Fibroblast of lung (primary cell): Measurements from ENCODE around the gene GPHN.

ENCODE experiments used
- EZH2 ChIP-seq: IDR thresholded peaks from 2 replicates; pipeline ENCODE4 v1.5.1; 2012; ENCODE audit warnings: low read length, control low read depth, mild to moderate bottlenecking; ENCODE audit errors: missing control alignments
- TF ChIP-seq, protein P1 (sequence below), 2 donors: IDR thresholded peaks in 1 of 2; conservative IDR thresholded peaks in 1 of 2; 1 replicate in 1 of 2; 2 replicates in 1 of 2; pipeline ENCODE4 v1.5.1; 2011 to 2012; ENCODE audit warnings: low read length in 2 of 2, control low read depth in 1 of 2, inconsistent platforms in 1 of 2, low read depth in 1 of 2, mild to moderate bottlenecking in 1 of 2

DNA sequence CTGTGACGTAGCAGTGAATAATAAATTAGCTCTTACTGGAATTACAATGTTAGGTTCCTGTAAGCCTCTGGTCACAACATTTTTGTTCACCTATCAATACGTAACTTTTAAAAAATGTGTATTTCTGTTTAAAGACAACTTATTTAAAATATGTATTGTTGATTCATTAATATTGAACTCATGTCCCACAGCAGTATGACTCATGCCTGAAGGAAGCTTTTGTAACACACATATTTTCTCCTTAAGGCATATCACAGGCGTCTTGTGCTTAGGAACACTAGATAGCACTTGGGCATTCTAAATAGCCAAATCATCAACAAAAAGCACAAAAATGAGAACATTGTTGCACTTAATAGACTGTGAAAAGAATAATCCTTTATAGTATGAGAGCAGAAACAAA, 92.5 kb downstream of the GPHN start:
- TF ChIP-seq, protein P1, sequence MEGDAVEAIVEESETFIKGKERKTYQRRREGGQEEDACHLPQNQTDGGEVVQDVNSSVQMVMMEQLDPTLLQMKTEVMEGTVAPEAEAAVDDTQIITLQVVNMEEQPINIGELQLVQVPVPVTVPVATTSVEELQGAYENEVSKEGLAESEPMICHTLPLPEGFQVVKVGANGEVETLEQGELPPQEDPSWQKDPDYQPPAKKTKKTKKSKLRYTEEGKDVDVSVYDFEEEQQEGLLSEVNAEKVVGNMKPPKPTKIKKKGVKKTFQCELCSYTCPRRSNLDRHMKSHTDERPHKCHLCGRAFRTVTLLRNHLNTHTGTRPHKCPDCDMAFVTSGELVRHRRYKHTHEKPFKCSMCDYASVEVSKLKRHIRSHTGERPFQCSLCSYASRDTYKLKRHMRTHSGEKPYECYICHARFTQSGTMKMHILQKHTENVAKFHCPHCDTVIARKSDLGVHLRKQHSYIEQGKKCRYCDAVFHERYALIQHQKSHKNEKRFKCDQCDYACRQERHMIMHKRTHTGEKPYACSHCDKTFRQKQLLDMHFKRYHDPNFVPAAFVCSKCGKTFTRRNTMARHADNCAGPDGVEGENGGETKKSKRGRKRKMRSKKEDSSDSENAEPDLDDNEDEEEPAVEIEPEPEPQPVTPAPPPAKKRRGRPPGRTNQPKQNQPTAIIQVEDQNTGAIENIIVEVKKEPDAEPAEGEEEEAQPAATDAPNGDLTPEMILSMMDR (conservative IDR thresholded peaks at IDR 0.05 in 1 of 2, IDR thresholded peaks at IDR 0.05 in 1 of 2; ENCODE audit: low read depth in 1 of 2, low read length in 2 of 2), result no peak
- no peak for TF ChIP-seq EZH2
